Psoas muscle (tissue), 8 donors: ENCODE measurements around the gene HPCAL1. TPM values are rescaled to one million over a fixed set of nuclear protein-coding genes. Genes with fewer than 3 reads are reported as not detected.
A peak's percentile ranks its signal among the peaks of the same experiment; 100 is the strongest.

Source experiments
- ATAC-seq, 4 donors: fragments of 200-7000 bp; cut with Tn5 transposase; one replicate each; pipeline ENCODE4 v1.9.1; 2020; ENCODE audit warnings: moderate library complexity in 3 of 4, mild to moderate bottlenecking in 2 of 4
- DNase-seq, 2 donors: peaks; one replicate each; pipeline ENCODE4 v3.0.0-alpha.2; 2020
- H3K27ac ChIP-seq: fragments of 200-600 bp; one replicate; pipeline ENCODE4 v1.8.0; 2022
- H3K27me3 ChIP-seq, 3 donors: fragments of 200-600 bp in 1 of 3; one replicate each; pipeline versions ENCODE4 v1.6.1 to v1.8.0; 2013 to 2022; ENCODE audit warnings: low read length in 2 of 3, mild to moderate bottlenecking in 2 of 3, moderate library complexity in 1 of 3; ENCODE audit not compliant: insufficient read depth in 3 of 3
- H3K36me3 ChIP-seq, 2 donors: fragments of 200-600 bp in 1 of 2; one replicate each; pipeline versions ENCODE4 v1.6.1 to v1.8.0; 2013 to 2022; ENCODE audit warnings: low read depth in 1 of 2, mild to moderate bottlenecking in 1 of 2, moderate library complexity in 1 of 2; ENCODE audit not compliant: insufficient read depth in 1 of 2
- H3K4me1 ChIP-seq: fragments of 200-600 bp; one replicate; pipeline ENCODE4 v1.8.0; 2022
- H3K4me3 ChIP-seq: fragments of 200-600 bp; one replicate; pipeline ENCODE4 v1.8.0; 2022; ENCODE audit warnings: mild to moderate bottlenecking
- H3K9me3 ChIP-seq: fragments of 200-600 bp; one replicate; pipeline ENCODE4 v1.8.0; 2022
- CTCF ChIP-seq: fragments of 200-600 bp; IDR thresholded peaks from one replicate; pipeline ENCODE4 v1.8.0; 2022; ENCODE audit warnings: antibody characterized with exemption
- WGBS, 3 donors: extraction: QIAGEN DNeasy Blood & Tissue Kit; methylation state at CpG; one replicate each; pipeline versions ENCODE4 v1.1.6 to v1.1.7; 2013; 5-methylcytosine and 5-hydroxymethylcytosine counted together
- intact Hi-C, 2 donors: fragments of 100-400 bp; cut with DNase I; formaldehyde crosslinking; loops; one replicate each; pipeline versions ENCODE4 v1.11.0 to v1.14.2; 2022
- polyA plus RNA-seq, 3 donors: library from polyadenylated mRNA; stranded (reverse); fragments of 200-250 nt; gene quantifications; one replicate each; pipeline ENCODE4 v1.2.3, GENCODE V29; 2013
- total RNA-seq, 4 donors: library from RNA; stranded (reverse); fragmentation: NEBNext Ultra II Directional in 2 of 4; extraction: Animal tissue kit (Norgen Biotek cat#: 25700) in 2 of 4; gene quantifications; one replicate each; pipeline versions ENCODE4 v1.2.1 to v1.2.4, GENCODE V29; 2021 to 2023
- donor health status: healthy with polysubstance abuse.
- donor health status: DM: no; HTN: no; CAD: no; lungs with moderate emphysema.
- donor health status: Bipolar disorder and iron deficiency.
- donor health status: healthy.
- donor health status: DM: yes; HTN: yes; CAD: no.
- donor health status: DM: no; HTN: no; CAD: no.
- donor health status: DM: no; HTN: no; CAD: no.
- donor health status: DM: yes; HTN: yes; CAD: no.

Gene HPCAL1
- total and polyA plus RNA-seq, 7 donors: 16.1 to 182 (median 33.4) TPM

- Histone ChIP-seq H3K27me3 (no peaks in the 10 kb centered on the region), H3K27ac (no peak overlapping the region), H3K36me3 (no peaks in the 10 kb centered on the region), H3K4me3 (no peak overlapping the region), H3K4me1 (no peaks in the 10 kb centered on the region), H3K9me3 (no peaks in the 10 kb centered on the region)
- TF ChIP-seq CTCF: no peak
- DNase-seq (no peak), ATAC-seq (no peak)
- intact Hi-C loops: no loop called here
- WGBS, 3 donors: 47 to 56% (median 52%) methylated on average over 16 of the region's 16 CpGs
Observed at GRCh38 chr2:10360850-10361588, 58.3 kb downstream of the HPCAL1 start.

- DNase-seq (no peak), ATAC-seq (peak in 1 of 4 donors; percentile 44)
- Histone ChIP-seq H3K9me3 (no peaks in the 10 kb centered on the region), H3K27ac (no peak overlapping the region), H3K36me3 (no peaks in the 10 kb centered on the region), H3K27me3 (no peaks in the 10 kb centered on the region), H3K4me3 (no peak overlapping the region), H3K4me1 (no peaks in the 10 kb centered on the region)
- WGBS, 3 donors: 58 to 72% (median 59%) methylated on average over 14 of the region's 14 CpGs
- intact Hi-C loops: no loop called here
- TF ChIP-seq CTCF: no peak
Observed at GRCh38 chr2:10362096-10362897, 59.6 kb downstream of the HPCAL1 start.

- no peak for DNase-seq
- Histone ChIP-seq H3K9me3 (no peaks in the 10 kb centered on the region), H3K36me3 (no peaks in the 10 kb centered on the region), H3K27me3 (no peaks in the 10 kb centered on the region), H3K27ac (no peak overlapping the region), H3K4me3 (no peak overlapping the region), H3K4me1 (no peaks in the 10 kb centered on the region)
- intact Hi-C loops: no loop called here
- ATAC-seq: no peak
- WGBS, 3 donors: 83 to 91% (median 87%) methylated on average over 8 of the region's 8 CpGs
- no peak for TF ChIP-seq CTCF
Observed at GRCh38 chr2:10362898-10363454, 60.3 kb downstream of the HPCAL1 start.

- ATAC-seq (no peak), DNase-seq (no peak)
- Histone ChIP-seq H3K4me1 (no peaks in the 10 kb centered on the region), H3K4me3 (no peak overlapping the region), H3K36me3 (no peaks in the 10 kb centered on the region), H3K9me3 (no peaks in the 10 kb centered on the region), H3K27me3 (no peaks in the 10 kb centered on the region), H3K27ac (no peak overlapping the region)
- TF ChIP-seq CTCF: no peak
- intact Hi-C loops: no loop called here
- 82 to 88% (median 85%) methylated on average over 14 to 23 of the region's 23 CpGs for WGBS, 3 donors
Observed at GRCh38 chr2:10363861-10364610, 61.3 kb downstream of the HPCAL1 start.
